GM19099 (cell line): ENCODE measurements around the gene PCYT2.

Source experiments
- POLR2A ChIP-seq: IDR thresholded peaks from 3 replicates; pipeline ENCODE4 v1.6.1; 2011; ENCODE audit warnings: low read depth; ENCODE audit not compliant: insufficient read length; ENCODE audit errors: extremely low read depth

The PCYT2 gene

GRCh38 chr17:81933178-81933699 lies 22.0 kb upstream of the PCYT2 start:
- no peak for TF ChIP-seq POLR2A

- no peak for TF ChIP-seq POLR2A
These were observed 21.3 kb upstream of the PCYT2 start for GRCh38 chr17:81932333-81932983.

- TF ChIP-seq POLR2A, result no peak
These were observed 20.5 kb upstream of the PCYT2 start for GRCh38 chr17:81931557-81932332.

GRCh38 chr17:81931189-81931556 lies 20.0 kb upstream of the PCYT2 start:
- no peak for TF ChIP-seq POLR2A

GRCh38 chr17:81930142-81931125 lies 19.2 kb upstream of the PCYT2 start:
- TF ChIP-seq POLR2A, result no peak

GRCh38 chr17:81929253-81930141 lies 18.3 kb upstream of the PCYT2 start:
- no peak for TF ChIP-seq POLR2A

- no peak for TF ChIP-seq POLR2A
These were observed 17.5 kb upstream of the PCYT2 start for GRCh38 chr17:81928544-81929252.

- no peak for TF ChIP-seq POLR2A
These were observed 16.7 kb upstream of the PCYT2 start, which contains the start of gene MAFG for GRCh38 chr17:81927653-81928543. Gene MAFG, minus strand, starts transcription at chr17:81927735. Its CDS starts 4,550 bp downstream, at chr17:81923185.

- peak; percentile 35 for TF ChIP-seq POLR2A
These were observed 16.0 kb upstream of the PCYT2 start for GRCh38 chr17:81927152-81927652.

- no peak for TF ChIP-seq POLR2A
These were observed 15.4 kb upstream of the PCYT2 start for GRCh38 chr17:81926451-81927151.

- TF ChIP-seq POLR2A, result no peak
These were observed 14.8 kb upstream of the PCYT2 start for GRCh38 chr17:81925860-81926450.
